CD4-positive, alpha-beta T cell treated with Interleukin-21 for 1 hour (primary cell): Measurements from ENCODE around the gene SUV39H1.
A peak's percentile ranks its signal among the peaks of the same experiment; 100 is the strongest.
"Not testable (repeated sequence)": the region's sequence is repeated elsewhere in the genome, so short reads cannot be mapped to it uniquely, and the experiment has no call there.

ENCODE experiments used
- DNase-seq: peaks from one replicate; pipeline ENCODE4 v3.0.0-alpha.2; 2020

The SUV39H1 gene, protein sequence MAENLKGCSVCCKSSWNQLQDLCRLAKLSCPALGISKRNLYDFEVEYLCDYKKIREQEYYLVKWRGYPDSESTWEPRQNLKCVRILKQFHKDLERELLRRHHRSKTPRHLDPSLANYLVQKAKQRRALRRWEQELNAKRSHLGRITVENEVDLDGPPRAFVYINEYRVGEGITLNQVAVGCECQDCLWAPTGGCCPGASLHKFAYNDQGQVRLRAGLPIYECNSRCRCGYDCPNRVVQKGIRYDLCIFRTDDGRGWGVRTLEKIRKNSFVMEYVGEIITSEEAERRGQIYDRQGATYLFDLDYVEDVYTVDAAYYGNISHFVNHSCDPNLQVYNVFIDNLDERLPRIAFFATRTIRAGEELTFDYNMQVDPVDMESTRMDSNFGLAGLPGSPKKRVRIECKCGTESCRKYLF

DNA sequence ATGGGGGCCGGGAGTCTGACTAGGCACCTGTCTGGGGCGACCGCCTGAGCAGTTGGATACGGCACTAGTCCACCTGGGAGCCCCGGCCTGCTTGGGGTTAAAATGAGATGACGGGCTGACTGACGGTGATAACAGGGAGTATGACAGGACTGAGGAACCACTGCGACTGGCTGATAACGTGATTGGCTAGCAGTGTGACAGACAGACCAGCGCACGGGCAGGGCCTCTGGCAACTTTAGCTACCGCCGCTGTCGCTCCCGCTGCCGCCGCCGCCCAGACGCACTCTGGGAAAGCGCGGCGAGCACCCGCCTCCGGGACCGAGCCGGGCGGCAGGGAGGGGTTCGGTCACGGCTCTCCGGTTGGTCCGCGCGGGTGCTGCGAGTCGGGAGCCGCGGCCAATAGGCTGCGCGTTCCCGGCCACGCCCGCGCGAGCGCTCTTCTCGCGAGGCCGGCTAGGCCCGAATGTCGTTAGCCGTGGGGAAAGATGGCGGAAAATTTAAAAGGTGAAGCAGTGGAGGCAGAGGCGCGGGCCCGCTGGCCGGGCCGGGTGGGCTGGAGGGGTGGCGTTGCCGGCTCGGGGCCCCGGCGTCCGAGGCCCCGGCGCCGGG lies at the start of gene SUV39H1:
TSS of gene SUV39H1 (plus strand) at position 434 of the 608 bp plus-strand sequence. CDS start at position 485, 51 bp downstream.
- DNase-seq = peak; percentile 91

DNA sequence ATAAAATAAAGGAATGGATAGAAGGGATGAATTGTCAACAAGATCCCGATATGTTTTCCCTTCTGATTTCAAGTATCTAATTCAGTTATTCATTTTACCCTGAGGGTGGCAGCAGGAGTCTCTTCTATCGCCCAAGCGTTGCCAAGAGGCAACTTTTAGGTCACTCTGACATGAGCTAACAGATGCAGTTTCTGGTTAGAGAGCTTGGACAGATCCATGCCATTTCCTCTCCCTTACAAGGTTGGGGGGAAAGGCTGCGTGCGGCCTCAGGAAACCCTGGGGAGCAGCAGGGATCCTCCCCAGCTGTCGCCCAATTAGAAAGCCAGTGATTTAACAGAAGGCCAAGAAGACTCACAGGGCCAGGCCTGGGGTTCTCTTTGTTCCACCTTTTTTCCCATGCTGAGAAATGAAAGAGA lies 48.2 kb upstream of the SUV39H1 start:
- DNase-seq = peak; percentile 63

DNA sequence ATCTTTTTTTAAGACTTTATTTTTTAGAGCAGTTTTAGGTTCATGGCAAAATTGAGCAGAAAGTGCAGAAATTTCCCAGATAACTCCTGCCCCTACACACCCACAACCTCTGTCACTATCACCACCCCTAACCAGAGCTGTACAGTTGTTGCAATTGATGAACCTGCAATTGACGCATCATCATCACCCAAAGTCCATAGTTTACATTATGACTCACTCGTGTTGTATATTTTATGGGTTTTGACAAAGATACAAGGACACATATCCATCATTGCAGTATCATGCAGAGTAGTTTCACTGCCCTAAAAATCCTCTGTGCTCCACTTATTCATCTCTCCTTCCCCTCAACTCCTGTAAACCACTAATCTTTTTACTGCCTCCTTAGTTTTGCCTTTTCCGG lies 47.4 kb upstream of the SUV39H1 start:
- DNase-seq = no peak

DNA sequence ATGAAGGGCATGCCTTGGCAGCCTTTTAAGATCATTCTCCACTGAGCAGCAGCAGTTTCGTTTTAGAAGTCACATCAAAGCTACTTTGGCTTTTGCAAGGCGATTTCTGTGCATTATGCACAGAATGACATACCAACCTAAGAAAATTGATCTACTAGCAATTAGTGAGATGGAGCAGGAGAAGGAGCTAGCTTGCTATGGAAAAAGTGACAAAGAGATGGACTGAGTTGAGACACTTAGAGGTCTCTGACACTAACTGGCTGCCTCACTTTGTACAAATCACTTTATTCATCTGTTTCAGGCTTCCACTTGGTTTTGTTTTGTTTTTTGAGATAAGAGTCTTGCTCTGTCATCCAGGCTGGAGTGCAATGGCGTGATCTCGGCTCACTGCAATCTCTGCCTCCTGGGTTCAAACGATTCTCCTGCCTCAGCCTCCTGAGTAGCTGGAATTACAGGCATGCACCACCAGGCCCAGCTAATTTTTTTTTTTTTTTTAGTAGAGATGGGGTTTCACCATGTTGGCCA lies 44.4 kb upstream of the SUV39H1 start:
- DNase-seq = not testable (repeated sequence)

DNA sequence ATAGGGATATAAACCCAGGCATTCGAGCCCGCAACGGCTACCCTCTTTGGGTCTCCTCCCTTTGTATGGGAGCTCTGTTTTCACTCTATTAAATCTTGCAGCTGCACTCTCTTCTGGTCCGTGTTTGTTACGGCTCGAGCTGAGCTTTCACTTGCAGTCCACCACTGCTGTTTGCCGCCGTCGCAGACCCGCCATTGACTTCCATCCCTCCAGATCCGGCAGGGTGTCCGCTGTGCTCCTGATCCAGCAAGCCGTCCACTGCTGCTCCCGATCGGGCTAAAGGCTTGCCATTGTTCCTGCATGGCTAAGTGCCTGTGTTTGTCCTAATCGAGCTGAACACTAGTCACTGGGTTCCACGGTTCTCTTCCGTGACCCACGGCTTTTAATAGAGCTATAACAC lies 41.8 kb upstream of the SUV39H1 start:
- DNase-seq = not testable (repeated sequence)

DNA sequence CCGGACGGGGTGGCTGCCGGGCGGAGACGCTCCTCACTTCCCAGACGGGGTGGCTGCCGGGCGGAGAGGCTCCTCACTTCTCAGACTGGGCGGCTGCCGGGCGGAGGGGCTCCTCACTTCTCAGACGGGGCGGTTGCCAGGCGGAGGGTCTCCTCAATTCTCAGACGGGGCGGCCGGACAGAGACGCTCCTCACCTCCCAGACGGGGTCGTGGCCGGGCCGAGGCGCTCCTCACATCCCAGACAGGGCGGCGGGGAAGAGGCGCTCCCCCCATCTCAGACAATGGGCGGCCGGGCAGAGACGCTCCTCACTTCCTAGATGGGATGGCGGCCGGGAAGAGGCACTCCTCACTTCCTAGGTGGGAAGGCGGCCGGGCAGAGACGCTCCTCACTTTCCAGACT lies 36.8 kb upstream of the SUV39H1 start:
- DNase-seq = not testable (repeated sequence)

DNA sequence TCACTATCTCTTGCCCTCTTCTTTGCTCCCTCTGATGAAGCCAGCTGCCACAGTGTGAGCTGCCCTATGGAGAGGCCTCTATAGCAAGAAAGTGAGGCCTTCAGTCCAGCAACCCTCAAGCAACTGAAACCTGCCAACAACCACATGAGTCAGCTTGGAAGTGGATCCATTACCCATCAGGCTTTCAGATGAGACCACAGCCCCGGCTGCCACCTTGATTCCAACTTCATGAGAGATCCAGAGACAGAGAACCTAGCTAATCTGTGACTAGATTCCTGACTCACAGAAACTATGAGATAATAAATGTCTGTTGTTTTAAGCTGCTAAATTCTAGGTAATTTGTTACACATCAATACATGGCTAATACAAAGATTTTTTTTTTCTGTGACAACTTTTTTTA lies 33.3 kb upstream of the SUV39H1 start:
- DNase-seq = no peak

DNA sequence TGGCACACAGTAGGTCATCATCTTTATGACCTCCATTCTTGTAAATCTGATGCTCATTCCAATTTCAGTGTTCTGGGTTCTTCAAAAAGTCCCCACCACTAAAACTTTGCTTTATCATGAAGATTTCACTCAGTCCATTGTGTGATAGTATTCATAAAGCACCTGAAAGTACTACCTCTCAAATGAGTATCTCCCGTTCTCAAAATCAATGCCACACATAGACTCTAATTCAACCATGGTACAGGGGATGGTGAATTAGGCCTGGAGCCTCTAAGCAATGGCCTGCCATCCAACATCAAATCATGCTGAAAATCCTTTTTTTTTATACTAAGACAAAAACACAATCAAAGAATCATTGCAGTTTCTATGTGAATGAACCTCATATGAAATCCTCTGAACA lies 32.4 kb upstream of the SUV39H1 start:
- no peak for DNase-seq

DNA sequence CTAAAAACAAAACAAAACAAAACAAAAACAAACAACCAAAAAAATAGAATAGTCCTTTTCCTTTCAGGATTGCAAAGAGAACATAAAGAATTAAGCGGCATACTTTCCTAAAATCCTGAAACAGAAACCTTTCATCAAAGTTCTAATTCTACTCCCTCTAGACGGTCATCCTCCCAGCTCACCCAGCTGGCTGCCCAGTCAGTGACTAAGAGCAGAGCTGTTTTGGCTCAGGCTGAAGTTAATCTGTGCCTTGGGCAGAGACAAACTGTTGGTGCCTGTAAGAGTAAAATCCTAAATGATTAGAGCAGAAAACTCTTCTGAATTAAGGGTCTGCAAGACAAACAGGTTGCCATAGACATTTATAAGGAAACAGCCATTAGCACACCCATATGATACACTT lies 30.5 kb upstream of the SUV39H1 start:
- no peak for DNase-seq

DNA sequence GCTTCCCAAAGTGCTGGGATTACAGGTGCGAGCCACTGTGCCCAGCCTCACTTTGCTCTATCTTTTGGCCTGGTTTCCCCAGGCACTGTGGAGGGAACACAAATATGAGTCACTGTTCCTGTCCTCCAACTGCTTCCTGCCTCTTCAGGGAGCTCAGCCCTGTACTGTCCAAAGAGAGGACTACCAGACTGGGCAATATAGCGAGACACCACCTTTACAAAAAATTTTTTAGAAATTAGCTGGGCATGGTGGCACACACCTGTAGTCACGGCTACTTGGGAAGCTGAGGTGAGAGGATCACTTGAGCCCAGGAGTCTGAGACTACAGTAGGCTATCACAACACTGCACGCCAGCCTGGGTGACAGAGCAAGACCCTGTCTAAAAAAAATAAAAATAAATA lies 29.9 kb upstream of the SUV39H1 start:
- DNase-seq = no peak

DNA sequence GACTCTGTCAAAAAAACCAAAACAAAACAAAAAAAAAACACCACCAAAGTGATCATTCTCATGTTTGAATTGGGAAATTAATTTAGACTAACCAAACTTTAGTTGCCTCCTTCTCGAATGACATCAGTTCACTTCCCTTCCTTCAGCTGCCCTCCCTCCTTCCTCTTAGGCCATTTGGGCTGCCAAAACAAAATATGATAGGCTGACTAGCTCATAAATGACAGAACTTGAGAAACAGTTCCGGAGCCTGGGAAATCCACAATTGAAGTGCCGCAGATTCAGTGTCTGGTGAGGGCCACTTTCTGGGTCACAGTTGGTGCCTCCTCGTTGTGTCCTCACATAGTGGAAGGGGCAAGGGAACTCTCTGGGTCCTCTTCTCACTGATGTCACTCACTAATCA lies 29.0 kb upstream of the SUV39H1 start:
- no peak for DNase-seq

DNA sequence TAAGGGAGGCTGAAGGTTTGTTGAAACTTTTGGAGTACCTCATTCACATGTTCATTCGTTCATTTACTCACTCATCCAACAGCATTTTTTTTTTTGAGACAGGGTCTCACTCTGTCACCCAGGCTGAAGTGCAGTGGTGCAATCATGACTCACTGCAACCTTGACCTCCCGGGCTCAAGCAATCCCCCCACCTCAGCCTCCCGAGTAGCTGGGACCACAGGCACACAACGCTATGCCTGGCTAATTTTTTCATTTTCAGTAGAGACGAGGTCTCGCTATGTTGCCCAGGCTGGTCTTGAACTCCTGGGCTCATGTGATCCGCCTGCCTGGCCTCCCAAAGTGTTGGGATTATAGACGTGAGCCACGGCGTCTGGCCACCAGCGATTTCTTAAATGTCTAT lies 28.3 kb upstream of the SUV39H1 start:
- not testable (repeated sequence) for DNase-seq

DNA sequence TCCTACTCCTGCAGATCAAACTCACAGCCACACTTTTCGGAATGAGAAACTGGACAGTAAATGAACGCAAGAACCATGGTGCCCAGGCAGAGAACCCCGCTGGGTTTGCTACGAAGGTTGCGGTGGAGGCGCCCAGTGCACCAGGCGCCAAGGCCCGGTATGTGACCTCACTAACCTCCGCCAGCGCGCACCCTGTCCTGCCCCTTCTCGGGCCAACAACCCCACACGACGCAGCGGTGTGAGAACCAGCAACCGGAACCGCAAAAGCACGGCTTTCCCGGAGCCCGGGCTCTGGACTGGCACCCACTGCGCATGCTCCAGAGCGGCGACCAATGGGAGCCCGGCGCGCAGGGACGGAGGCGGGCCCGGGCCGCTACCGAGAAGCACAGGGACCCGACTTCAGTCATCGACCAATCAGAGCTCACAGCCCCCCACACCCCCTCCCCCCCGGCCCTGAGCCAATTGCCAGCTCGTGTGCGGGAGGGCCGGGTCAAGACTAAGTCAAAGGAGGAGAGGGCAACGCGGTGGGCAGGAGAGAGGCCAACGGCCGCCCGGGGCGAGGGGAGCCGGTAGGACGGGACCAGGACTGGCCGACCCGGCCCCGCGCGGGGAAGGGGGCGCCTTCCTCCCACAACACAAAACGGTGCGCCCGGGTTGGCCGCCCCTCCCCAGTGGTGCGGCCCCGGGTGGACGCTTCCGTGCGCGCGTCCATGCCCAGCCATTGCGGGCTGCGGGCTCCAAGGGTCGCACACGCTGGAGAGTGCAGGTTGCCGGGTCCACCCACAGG lies 20.2 kb upstream of the SUV39H1 start:
- DNase-seq = peak; percentile 93

DNA sequence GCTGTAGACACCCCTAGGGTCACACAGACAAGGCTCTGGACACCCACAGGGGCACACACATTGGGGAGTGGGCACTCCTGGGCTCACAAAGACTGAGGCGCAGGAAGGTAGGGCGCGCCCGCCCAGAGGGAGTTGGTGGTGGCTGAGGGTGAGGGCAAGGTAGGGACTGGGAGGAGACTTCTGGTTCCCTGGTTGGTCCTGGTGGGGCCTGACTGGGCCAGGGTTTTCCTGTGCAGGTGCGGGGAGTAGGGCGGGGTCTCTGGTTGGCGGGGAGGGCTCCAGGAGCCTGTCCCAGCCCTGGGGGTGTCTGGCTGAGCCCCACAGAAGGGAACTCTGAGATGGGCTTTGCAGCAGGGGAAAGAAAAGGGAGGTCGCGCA lies 19.7 kb upstream of the SUV39H1 start:
- peak; percentile 35 for DNase-seq

DNA sequence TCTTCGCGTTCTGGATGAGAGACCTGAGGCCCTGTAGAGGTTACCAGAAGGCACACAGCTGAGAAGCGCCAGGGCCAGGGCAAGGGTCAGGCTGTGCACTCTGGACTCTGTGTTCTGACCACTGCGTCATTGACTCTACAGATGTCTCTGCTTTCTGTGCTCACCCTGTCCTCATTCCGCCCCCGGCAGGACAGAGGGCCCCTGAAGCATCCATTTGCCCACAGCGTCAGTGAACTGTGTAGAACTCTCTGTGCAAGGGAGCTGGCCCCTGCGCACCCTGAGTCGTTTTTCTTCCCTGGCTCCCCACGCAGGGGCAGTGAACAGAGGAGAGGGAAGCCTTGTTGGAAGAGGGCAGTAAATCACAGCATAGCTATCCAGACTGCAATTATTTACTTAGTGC lies 19.0 kb upstream of the SUV39H1 start:
- no peak for DNase-seq

DNA sequence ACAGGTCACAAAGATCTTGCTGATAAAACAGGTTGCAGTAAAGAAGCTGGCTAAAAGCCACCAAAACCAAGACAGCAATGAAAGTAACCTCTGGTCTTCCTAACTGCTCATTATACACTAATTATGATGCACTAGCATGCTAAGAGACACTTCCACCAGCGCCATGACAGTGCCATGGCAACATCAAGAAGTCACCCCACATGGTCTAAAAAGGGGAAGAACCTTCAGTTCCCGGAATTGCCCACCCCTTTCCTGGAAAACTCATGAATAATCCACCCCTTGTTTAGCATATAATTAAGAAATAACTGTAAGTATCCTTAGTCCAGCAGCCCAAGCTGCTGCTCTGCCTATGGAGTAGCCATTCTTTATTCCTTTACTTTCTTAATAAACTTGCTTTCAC lies 16.1 kb upstream of the SUV39H1 start:
- DNase-seq = peak; percentile 42

DNA sequence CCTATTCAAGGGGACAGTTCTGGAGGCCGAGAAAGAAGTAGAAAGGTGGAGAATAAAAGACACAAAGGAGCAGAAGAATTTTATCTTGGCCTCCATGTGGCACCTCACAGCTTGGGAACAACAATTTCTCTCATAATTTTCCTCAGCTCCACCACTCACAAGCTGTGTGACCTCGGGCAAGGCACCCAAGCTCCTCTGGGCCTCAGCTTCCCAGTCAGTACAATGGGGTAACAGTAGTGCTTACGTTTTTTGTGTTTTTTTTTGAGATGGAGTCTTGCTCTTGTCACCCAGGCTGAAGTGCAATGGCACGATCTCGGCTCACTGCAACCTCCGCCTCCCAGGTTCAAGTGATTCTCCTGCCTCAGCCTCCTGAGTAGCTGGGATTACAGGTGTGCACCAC lies 15.6 kb upstream of the SUV39H1 start:
- not testable (repeated sequence) for DNase-seq

DNA sequence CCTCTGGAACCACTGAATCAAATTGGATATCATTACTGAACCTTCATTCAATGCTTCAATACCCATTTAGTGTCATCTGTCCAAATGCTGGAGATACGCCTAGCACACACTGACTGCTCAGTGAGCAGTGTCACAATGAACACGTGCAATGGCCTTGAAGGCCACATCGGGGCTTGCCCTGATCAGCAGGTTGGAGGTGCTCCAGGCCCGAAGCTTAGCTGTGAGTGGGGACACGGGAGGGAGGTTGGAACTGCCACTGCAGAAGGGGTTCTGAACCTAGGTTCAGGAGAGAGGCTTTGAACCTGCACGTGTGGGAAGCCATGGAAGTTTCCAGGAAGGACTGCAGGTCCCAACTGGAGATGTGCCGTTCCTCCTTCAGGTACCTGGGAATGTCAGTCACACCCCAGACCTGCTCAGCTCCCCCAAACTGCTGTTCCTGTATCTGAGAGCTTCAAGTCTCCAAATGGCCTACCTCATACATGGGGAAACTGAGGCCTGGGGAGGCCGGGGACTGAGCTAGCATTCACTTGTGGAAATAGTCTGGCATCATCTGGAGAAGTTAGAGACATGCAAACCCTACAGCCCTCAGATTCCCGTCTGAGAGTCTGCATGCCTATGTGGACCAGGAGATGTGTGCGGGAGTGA lies 14.9 kb upstream of the SUV39H1 start:
- DNase-seq = no peak

DNA sequence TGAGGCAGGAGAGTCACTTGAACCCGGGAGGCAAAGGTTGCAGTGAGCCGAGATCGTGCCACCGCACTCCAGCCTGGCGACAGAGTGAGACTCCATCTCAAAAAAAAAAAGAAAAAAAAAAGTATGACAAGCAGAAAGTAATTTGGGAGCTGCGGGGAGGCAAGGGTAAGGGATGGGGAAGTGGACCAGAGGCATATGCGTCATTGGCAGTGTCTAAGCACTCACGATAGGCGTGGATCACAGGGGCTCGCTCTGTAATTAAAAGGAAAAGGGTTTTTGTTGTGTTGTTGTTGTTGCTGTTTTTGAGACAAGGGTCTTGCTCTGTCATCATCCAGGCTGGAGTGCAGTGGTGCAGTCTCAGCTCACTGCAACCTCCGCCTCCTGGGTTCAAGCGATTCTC lies 13.7 kb upstream of the SUV39H1 start:
- not testable (repeated sequence) for DNase-seq

DNA sequence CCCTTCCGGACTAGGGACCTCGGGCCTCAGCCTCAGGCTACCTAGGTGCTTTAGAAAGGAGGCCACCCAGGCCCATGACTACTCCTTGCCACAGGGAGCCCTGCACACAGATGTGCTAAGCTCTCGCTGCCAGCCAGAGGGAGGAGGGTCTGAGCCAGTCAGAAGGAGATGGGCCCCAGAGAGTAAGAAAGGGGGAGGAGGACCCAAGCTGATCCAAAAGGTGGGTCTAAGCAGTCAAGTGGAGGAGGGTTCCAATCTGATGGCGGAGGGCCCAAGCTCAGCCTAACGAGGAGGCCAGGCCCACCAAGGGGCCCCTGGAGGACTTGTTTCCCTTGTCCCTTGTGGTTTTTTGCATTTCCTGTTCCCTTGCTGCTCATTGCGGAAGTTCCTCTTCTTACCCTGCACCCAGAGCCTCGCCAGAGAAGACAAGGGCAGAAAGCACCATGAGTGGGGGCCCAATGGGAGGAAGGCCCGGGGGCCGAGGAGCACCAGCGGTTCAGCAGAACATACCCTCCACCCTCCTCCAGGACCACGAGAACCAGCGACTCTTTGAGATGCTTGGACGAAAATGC lies 13.0 kb upstream of the SUV39H1 start, which contains the start of gene WAS:
TSS of gene WAS (plus strand) at position 389 of the 572 bp plus-strand sequence. CDS start at position 444, 55 bp downstream.
- DNase-seq = peak; percentile 70

DNA sequence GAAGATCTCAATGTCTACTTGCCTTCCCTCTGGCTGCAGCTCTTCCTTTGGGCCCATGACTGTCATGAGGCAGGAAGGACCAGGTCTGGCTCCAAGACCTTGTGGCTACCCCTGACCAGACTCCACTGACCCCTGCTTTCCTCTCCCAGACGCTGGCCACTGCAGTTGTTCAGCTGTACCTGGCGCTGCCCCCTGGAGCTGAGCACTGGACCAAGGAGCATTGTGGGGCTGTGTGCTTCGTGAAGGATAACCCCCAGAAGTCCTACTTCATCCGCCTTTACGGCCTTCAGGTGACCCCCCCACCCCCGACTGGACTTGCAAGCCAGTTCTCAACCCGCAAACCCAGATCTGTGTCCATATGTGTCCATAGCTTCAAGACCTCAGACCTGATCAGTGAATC lies 12.4 kb upstream of the SUV39H1 start:
- DNase-seq = no peak

DNA sequence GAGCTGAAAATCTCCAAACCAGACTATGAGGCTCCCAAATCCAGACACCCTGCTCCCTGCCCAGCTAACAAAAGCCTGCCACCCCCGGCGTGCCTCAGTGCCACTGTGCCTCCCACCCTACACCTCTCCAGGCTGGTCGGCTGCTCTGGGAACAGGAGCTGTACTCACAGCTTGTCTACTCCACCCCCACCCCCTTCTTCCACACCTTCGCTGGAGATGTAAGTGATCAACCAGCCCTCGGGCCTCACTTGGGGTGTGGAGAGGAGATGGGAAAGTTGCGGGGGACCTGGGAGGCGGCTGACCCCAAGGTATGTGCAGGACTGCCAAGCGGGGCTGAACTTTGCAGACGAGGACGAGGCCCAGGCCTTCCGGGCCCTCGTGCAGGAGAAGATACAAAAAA lies 11.1 kb upstream of the SUV39H1 start:
- DNase-seq = no peak
